Ecto neural progenitor cell (in vitro differentiated cells): ENCODE measurements around the gene BABAM1.

Experiments used
- DNase-seq: peaks from one replicate; pipeline ENCODE4 v3.0.0-alpha.2; 2018; ENCODE audit warnings: low spot score

Gene BABAM1

DNA sequence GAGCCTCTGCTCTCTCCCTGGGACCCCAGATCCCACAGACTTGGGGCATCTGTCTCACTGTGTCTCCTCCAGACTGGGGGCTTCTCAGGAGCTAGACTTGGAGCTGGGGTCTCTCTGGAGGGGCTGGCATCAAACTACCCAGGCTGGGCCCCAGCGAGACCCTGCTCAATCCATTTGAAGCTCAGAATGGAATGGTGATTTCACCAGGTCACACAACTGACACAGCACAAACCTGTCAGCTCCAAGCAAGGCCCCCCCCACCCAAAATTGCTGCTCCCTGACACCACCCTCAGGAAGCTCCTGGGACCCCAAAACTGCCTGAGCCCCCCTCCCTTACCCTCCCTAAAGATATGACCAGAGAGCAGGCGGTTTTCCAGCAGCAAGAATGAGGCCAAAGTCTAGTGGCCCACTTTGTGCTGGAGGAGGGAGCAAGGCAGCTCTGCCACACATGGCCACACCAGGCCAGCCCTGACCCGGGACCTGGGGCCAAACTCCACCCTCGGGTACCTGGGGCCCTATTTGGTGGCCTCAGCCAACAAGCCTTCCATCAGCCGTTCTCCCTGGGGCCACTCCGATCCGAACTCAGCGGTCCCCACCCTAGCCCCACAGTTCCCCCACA lies 23.9 kb upstream of the BABAM1 start:
- no peak for DNase-seq

GRCh38 chr19:17243830-17244617 lies 23.2 kb upstream of the BABAM1 start:
- DNase-seq, result peak; percentile 71

DNA sequence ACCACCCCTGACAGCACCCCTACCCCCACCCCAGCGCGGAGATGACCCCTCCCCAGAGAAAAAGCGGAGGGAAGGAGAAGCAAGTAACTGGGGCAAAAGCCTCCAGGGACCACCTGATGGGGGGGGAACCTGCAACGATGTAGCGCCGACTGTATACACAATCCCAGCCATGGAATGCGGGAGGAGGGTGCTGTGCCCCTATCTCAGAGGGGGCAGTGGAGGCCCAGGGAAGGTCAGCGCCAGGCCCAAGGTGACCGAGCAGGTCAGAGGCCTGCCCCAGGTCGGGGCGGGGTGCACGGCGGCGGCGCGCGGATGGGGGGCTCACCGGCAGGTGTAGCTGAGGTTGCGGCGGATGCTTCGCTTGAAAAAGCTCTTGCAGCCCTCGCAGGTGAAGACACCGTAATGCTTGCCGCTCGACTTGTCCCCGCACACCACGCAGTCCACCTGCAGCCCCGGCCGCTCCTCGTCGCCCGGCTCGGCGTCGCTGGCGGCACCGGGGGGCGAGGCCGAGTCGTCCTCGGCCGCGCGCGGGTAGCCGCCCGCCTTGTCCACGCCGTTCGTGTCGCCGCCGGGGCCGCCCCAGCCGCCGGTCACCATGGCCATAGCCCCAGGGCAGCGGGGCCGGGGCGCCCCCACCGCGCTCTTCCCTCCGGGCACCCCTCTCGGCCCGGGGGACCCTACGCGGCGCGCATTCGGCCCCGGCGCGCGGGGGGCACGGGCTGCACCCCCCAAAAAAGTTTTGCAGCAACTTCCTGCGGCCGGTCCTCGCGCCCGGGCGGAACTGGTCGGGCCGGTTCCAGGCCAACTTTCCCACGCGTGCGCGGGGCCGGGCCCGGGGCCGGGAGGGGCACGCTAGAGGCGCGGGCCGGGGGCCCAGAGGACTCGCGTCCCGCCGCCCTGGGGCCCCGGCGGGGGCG lies 22.4 kb upstream of the BABAM1 start:
- DNase-seq, result no peak

GRCh38 chr19:17245535-17245984 lies 21.7 kb upstream of the BABAM1 start, which contains the start of gene NR2F6:
NR2F6 (minus strand) TSS chr19:17245919; CDS start chr19:17245220, 699 bp downstream.
- no peak for DNase-seq

DNA sequence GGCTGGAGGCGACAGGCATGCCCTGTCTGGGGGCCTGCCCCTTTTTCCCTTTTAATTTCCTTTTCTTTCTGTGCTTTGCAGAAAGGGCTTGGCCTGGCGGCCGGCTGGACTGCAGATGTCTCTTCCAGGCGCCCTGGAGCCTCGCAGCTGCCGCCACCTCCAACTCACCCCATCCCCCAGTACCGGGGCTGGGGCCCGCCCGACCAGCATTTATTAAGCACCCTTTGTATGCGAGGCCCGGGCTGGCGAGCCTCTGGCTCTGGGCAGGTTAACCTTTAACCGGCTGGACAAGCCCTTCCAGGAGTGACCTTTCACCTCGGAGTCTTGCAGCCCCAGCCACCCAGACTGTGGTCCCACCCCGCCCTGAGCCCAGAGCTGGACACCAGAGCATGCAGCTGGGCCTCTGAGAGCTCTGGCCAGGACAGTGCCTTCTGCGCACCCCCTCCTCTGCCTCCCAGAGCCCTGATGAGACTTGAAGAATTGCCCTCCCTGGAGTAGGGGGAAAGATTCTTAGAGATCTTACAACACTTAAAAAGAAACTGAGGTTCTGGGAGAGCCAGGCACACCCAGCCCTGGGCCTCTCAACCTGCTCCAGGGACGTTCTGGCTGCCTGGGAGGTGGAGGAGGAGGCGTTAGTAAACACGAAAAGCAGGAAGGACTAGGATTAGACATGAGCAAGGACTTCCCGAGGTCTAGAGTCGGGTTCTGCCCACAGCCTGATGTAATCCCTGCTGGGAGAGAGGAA lies 20.4 kb upstream of the BABAM1 start:
- no peak for DNase-seq

DNA sequence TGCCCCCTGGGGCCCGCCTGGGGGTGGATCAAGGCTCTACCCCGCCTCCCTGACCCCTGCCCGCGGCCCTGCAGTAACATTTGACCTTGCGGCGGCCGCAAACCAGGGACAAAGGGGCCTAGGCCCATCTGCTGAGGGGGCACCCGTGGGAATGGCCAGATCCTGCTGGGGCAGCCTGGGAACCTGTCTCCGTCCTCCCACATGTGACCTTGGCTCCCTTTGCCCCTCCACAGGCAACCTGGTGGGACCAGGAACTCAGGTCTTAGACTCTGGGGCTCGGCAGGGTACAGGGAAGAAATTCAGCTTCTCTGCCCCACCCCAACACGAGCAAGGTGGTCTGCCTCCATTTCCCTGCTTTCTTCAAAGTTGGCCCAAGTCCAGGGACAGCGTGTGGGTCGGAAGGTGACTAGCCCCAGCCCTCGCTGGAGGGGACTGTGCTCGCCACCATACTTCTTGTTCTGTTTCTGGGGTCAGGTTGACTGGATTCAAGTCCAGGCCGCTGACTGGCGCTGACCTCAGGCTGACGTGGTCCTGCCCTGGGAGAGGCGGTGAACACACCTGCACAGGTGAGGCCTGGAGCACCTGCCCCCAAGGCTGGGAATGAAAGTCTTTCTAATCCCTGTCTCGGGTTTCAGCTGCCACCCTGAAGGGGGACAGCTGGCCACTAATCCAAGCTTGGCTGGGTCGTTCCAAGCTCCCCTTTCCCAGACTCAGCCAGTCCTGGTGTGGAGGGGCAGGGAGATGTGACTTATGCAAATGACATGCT lies 19.0 kb upstream of the BABAM1 start:
- peak; percentile 77 for DNase-seq

DNA sequence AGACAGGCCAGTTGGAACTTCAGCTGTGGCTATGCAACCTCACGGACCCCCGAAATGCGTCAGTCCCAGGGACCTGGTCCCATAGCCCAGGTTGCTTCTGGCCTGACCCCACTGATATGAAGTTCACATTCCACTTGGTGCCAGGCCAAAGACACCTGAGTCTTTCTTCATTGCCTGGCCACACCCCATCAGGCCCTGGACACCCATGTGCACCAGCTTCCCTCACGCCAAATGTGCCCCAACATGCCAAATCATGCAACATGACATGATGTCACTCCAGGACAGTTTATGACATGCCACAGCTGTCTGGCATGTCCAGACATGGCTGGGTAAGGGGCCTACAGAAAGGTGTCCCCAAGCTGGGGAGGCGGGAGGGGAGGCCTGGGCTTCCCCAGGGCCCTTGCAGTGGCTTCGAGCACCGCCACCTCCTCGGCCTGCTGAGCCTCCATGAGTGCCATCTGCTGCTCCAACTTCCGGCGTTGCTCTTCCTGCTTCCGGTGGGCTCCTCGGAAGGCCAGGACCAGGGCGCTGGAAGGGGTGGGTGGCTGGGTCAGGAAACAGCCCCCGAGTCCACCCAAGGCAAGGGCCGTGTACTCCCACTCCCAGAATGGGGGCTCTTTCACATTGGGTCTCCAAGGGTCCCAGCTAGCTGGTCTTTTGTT lies 17.2 kb upstream of the BABAM1 start:
- no peak for DNase-seq

GRCh38 chr19:17254636-17255035 lies 12.6 kb upstream of the BABAM1 start:
- no peak for DNase-seq

GRCh38 chr19:17255150-17255621 lies 12.1 kb upstream of the BABAM1 start:
- DNase-seq, result no peak

GRCh38 chr19:17256130-17256529 lies 11.1 kb upstream of the BABAM1 start:
- DNase-seq, result no peak

GRCh38 chr19:17259118-17259780 lies 8.0 kb upstream of the BABAM1 start:
- no peak for DNase-seq

DNA sequence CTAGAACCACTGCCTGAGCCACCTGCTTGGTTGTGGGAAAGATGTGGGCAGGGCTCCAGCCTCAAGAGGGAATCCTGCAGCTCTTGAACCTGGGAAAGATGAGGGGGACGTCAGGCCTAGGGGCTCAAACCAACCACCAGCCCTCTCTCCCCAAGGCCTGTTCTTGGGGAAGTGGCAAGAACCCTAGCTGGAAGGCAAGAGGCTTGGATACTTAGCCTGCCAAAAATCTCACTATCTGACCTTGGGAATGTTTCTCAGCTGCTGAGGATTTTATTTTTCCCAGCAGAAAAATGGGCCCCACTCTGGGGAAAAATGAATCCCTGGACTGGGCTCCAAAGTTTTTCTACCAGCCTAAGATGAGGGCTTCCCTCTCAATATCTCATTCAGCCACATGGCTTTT lies 7.3 kb upstream of the BABAM1 start:
- no peak for DNase-seq

DNA sequence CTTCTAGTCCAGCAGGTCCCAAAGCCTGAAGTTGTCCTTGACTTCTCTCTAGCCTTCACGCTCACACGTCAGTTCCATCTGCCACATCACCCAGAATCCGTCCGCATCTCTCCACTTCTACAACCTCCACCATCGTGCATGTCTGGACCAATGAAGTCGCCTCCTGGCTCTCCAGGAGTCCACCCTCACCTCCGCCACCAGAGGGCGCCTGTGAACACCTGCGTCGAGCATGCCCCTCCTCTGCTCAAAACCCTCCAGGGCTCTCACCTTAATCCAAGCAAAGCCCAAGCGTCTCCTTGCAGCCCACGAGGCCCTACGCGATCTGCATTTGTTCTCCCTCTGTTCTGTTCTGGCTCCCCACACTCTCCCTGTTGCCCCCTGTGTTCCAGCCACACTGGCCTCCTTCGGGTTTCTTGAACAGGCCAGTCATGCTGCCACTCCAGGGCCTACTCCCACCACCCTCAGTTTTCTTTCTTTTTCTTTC lies 6.4 kb upstream of the BABAM1 start:
- DNase-seq, result peak; percentile 89

DNA sequence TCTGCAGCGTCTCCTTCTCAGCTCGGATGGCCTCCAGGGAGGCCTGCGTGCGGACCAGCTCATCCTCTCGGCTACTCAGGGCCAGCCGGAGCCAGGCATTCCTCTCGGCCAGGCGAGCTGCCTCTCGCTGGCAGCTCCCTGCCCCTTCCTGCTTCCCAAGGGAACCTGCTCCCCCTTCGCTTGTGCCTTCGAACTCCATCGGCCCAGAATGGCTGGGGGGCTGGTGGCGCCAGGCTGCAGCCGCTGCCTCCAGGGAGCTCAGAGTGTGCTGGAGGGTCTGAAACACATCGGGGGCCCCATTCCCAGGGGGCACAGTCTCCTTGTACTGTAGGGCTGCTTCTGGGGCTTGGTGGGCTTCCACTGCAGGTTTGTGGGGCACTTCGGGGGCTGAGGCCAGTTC lies 4.7 kb upstream of the BABAM1 start:
- no peak for DNase-seq

GRCh38 chr19:17263712-17264640 lies 3.3 kb upstream of the BABAM1 start:
- no peak for DNase-seq

GRCh38 chr19:17264641-17264979 lies 2.6 kb upstream of the BABAM1 start, which contains the start of gene USHBP1:
USHBP1 (minus strand) TSS chr19:17264745; CDS start chr19:17264299, 446 bp downstream.
- DNase-seq, result no peak

DNA sequence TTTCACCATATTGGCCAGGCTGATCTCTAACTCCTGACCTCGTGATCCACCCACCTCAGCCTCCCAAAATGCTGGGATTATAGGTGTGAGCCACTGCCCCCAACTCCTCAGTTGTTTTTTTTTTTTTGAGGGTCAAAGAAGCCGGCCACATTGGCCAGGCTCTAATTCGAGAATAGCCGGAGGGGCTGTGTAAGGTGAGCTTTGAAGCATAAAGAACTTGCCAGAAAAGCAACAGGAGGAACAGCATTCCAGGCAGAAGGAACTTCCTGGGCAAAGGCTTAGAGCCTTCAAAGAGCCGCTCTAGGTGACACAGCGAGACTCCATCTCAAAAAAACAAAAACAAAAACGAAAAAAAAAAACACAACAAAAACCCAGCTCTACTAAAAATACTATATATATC lies 1.2 kb upstream of the BABAM1 start:
- no peak for DNase-seq

GRCh38 chr19:17266589-17266974 lies 661 bp upstream of the BABAM1 start:
- DNase-seq, result no peak

GRCh38 chr19:17268754-17269153 lies 1.5 kb downstream of the BABAM1 start:
- no peak for DNase-seq
